Esophagus muscularis mucosa (tissue), 4 donors: Measurements from ENCODE around the gene PSENEN. TPM values are rescaled to one million over a fixed set of nuclear protein-coding genes. Genes with fewer than 3 reads are reported as not detected.
"Not testable (repeated sequence)": the region's sequence is repeated elsewhere in the genome, so short reads cannot be mapped to it uniquely, and the experiment has no call there.

Source experiments
- DNase-seq: peaks from one replicate; pipeline ENCODE4 v3.0.0-alpha.2; 2017; ENCODE audit errors: extremely low spot score
- H3K27ac ChIP-seq, 4 donors: fragments of 200-600 bp; sonication (generic); replicated peaks in 1 of 4; 1 replicate in 3 of 4; 2 replicates in 1 of 4; pipeline ENCODE4 v1.5.1; 2016 to 2019; ENCODE audit warnings: mild to moderate bottlenecking in 1 of 4
- H3K27me3 ChIP-seq, 4 donors: fragments of 200-600 bp; sonication (generic); one replicate each; pipeline versions ENCODE4 v1.5.1 to v1.6.0; 2016 to 2019
- H3K36me3 ChIP-seq, 4 donors: fragments of 200-600 bp; sonication (generic); one replicate each; pipeline ENCODE4 v1.5.1; 2016 to 2019
- H3K4me1 ChIP-seq, 4 donors: fragments of 200-600 bp; sonication (generic); one replicate each; pipeline ENCODE4 v1.5.1; 2016 to 2019
- H3K4me3 ChIP-seq, 4 donors: fragments of 200-600 bp; sonication (generic); 1 replicate in 2 of 4; 2 replicates in 2 of 4; pipeline ENCODE4 v1.5.1; 2016 to 2019; ENCODE audit warnings: mild to moderate bottlenecking in 4 of 4, moderate library complexity in 1 of 4
- H3K9me3 ChIP-seq, 4 donors: fragments of 200-600 bp; sonication (generic); 1 replicate in 3 of 4; 2 replicates in 1 of 4; pipeline ENCODE4 v1.5.1; 2016 to 2019
- CTCF ChIP-seq, 3 experiments: fragments of 200-600 bp in 2 of 3; fragments of 450-650 bp in 1 of 3; sonication (generic) in 2 of 3; IDR thresholded peaks; one replicate each; pipeline ENCODE4 v1.5.1; 2017 to 2019; ENCODE audit warnings: antibody characterized with exemption in 3 of 3, mild to moderate bottlenecking in 2 of 3, moderate library complexity in 1 of 3
- EP300 ChIP-seq: sonication (generic); formaldehyde crosslinking; IDR thresholded peaks from one replicate; pipeline ENCODE4 v1.6.1; 2017; ENCODE audit warnings: antibody characterized with exemption
- POLR2A ChIP-seq: fragments of 450-650 bp; IDR thresholded peaks from one replicate; pipeline ENCODE4 v1.6.1; 2017; ENCODE audit warnings: antibody characterized with exemption, moderate library complexity, mild to moderate bottlenecking, low read depth
- POLR2AphosphoS5 ChIP-seq, 2 donors: sonication (generic); formaldehyde crosslinking; IDR thresholded peaks; one replicate each; pipeline ENCODE4 v1.6.1; 2017; ENCODE audit warnings: antibody characterized with exemption in 2 of 2
- WGBS: methylation state at CpG from one replicate; pipeline ENCODE4 v1.1.5; 2018; 5-methylcytosine and 5-hydroxymethylcytosine counted together
- intact Hi-C: fragments of 100-400 bp; cut with DNase I; formaldehyde crosslinking; loops from one replicate; pipeline ENCODE4 v1.15.1; 2023
- total RNA-seq, 4 donors: library from RNA; depleted of rRNA; stranded (reverse); fragments of >200 nt; gene quantifications; one replicate each; pipeline versions ENCODE4 v1.1.0 to v1.2.1, GENCODE V29; 2016

The PSENEN gene
- total RNA-seq, 4 donors from 2014 or later = 27.4 to 48.7 (median 33.8) TPM

DNA sequence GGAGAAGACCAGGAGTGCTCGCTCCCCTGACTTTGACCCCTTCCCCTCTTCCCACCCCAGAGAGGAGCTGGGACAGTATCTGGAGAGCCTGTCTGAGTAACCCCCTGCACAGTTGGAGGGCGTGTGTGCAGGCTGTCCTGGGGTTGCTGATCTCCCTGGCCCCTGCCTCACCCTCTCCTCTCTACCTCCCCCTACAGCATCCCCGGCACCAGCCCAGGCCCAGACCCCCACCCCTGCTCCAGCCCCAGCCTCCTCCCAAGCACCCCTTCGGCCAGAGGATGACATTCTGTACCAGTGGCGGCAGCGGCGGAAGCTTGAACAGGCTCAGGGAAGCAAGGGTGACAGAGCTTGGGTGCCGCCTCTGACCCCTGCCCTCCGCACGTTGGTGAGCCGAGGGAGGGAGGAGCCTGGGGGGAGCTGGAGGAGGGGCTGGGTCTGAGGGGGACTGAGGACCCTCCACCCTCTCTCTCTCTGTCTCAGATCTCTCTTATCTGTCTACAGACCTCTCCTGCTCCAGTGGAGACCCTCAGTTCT, 21.2 kb downstream of the PSENEN start:
- peaks cover 23 to 69% (median 40%) of the 10 kb centered on the region in 4 donors for H3K36me3 ChIP-seq
- H3K4me1 ChIP-seq = peaks cover 0 to 10% (median 3%) of the 10 kb centered on the region in 4 donors
- TF ChIP-seq CTCF (IDR thresholded peaks at IDR 0.05) = no peak
- no peak for TF ChIP-seq EP300
- no peak for TF ChIP-seq POLR2A
- TF ChIP-seq POLR2AphosphoS5 (IDR thresholded peaks at IDR 0.05) = no peak
- no peak for DNase-seq
- no peak overlapping the region for H3K4me3 ChIP-seq
- no peak overlapping the region for H3K27ac ChIP-seq
- WGBS = 86% methylated on average over 9 of the region's 11 CpGs
- H3K27me3 ChIP-seq = no peaks in the 10 kb centered on the region
- intact Hi-C loops = no loop called here
- no peaks in the 10 kb centered on the region for H3K9me3 ChIP-seq

DNA sequence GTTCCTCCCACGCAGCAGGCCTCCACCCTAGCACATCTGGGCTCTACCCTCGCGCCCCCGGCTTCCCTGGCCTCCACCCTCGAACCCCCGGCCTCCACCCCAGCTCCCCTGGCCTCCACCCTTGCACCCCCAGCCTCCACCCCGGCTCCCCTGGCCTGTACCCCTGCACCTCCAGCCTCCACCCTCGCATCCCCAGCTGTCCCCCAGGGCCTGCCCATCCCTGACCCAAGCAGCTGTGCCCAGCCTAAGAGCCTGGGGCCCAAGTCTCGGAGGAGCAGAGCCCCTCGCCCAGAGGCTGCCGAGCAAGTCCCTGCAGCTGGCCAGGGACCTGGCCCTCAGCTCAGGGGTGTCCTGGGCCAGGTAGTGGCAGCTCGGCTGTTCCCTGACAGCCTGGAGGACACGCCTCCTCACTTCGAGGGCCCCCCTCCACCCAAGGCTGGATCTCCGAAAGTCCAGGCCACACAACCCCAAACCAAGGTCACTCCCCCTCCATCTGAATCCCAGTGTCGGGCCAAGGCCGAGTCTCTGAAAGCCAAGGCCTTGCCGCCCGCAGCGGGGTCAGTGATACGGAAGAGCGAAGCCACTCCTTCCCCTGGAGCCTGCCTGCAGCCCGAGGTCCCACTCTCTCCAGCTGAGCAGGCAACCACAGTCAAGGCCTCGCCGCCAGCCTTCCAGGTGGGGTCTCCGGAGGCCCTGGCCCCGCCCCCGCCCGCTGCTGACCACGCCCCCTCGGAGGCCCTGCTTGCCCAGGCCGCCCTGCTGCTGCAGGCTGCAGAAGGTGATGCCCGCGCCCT, 22.0 kb downstream of the PSENEN start:
- H3K27ac ChIP-seq = no peak overlapping the region
- peaks cover 16 to 60% (median 33%) of the 10 kb centered on the region in 4 donors for H3K36me3 ChIP-seq
- TF ChIP-seq POLR2AphosphoS5 (IDR thresholded peaks at IDR 0.05) = no peak
- DNase-seq = no peak
- no peak overlapping the region for H3K4me3 ChIP-seq
- H3K27me3 ChIP-seq = no peaks in the 10 kb centered on the region
- H3K9me3 ChIP-seq = no peaks in the 10 kb centered on the region
- intact Hi-C loops = no loop called here
- H3K4me1 ChIP-seq = peaks cover 0 to 10% (median 3%) of the 10 kb centered on the region in 4 donors
- WGBS = 70% methylated on average over 20 of the region's 34 CpGs

DNA sequence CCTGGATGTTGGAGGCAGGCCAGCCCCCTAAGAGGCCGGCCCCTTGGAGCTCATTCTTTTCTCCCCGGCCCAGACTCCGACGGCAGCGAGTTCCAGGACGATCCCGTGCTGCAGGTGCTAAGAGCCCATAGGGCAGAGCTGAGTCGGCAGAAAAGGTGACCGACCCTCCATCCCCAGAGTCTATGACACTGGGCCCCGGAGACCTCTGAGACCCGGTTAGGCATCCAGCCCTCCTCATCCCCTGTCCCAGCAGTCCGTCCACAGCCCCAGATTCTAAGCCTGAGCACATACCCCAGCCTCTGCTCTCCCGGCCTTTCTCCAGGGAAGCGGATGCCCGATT, 22.6 kb downstream of the PSENEN start:
- intact Hi-C loops = no loop called here
- no peak for DNase-seq
- Histone ChIP-seq H3K4me1 (peaks cover 0 to 10% (median 3%) of the 10 kb centered on the region in 4 donors), H3K27me3 (no peaks in the 10 kb centered on the region), H3K36me3 (peaks cover 16 to 55% (median 31%) of the 10 kb centered on the region in 4 donors), H3K9me3 (no peaks in the 10 kb centered on the region), H3K4me3 (no peak overlapping the region), H3K27ac (no peak overlapping the region)
- 76% methylated on average over 6 of the region's 15 CpGs for WGBS
- TF ChIP-seq POLR2AphosphoS5 (IDR thresholded peaks at IDR 0.05) (no peak), EP300 (no peak), CTCF (IDR thresholded peaks at IDR 0.05) (no peak), POLR2A (no peak)

DNA sequence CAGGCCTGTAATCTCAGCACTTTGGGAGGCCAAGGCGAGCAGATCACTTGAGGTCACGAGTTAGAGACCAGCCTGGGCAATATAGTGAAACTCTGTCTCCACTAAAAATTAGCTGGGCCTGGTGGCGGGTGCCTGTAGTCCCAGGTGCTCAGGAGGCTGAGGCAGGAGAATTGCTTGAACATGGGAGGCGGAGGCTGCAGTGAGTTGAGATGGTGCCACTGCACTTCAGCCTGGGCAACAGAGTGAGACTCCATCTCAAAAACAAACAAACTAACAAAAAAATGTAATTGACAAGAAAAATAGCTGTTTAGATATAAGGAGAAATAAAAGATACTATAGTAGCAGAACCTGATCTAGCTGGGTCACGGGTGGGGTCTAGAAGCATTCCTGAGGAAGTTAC, 26.9 kb downstream of the PSENEN start:
- not testable (repeated sequence) for H3K4me3 ChIP-seq, H3K27ac ChIP-seq, DNase-seq, H3K9me3 ChIP-seq, H3K27me3 ChIP-seq
- intact Hi-C loops = loop anchor here (10.0 kb wide), 1 partner anchor 112 kb away; no protein-coding TSS in a partner anchor
- Histone ChIP-seq H3K4me1 (peaks cover 14 to 30% (median 26%) of the 10 kb centered on the region in 4 donors), H3K36me3 (peaks cover 0 to 13% (median 4%) of the 10 kb centered on the region in 4 donors)
- 94% methylated on average over 5 of the region's 5 CpGs for WGBS

- H3K27ac ChIP-seq = no peak overlapping the region
- H3K36me3 ChIP-seq = peaks cover 0 to 14% (median 6%) of the 10 kb centered on the region in 4 donors
- no peak for DNase-seq
- H3K27me3 ChIP-seq = no peaks in the 10 kb centered on the region
- WGBS = 60% methylated on average over 9 of the region's 9 CpGs
- TF ChIP-seq POLR2A = no peak
- no peak for TF ChIP-seq EP300
- no peak for TF ChIP-seq POLR2AphosphoS5 (IDR thresholded peaks at IDR 0.05)
- no peak for TF ChIP-seq CTCF (IDR thresholded peaks at IDR 0.05)
- intact Hi-C loops = loop anchor here (10.0 kb wide), 1 partner anchor 112 kb away; no protein-coding TSS in a partner anchor
- peaks cover 14 to 28% (median 22%) of the 10 kb centered on the region in 4 donors for H3K4me1 ChIP-seq
- H3K9me3 ChIP-seq = no peaks in the 10 kb centered on the region
- H3K4me3 ChIP-seq = no peak overlapping the region
Observed at GRCh38 chr19:35773020-35773806, 27.8 kb downstream of the PSENEN start.
